HUES64 (cell line): Measurements from ENCODE around the gene SPRR2B.
"Not testable (repeated sequence)": the region's sequence is repeated elsewhere in the genome, so short reads cannot be mapped to it uniquely, and the experiment has no call there.

Experiments
- H3K27ac ChIP-seq: 2 replicates; pipeline ENCODE4 v1.7.0; 2013; ENCODE audit warnings: low read depth, low read length, inconsistent platforms
- H3K27me3 ChIP-seq: 2 replicates; pipeline ENCODE4 v1.6.1; 2013; ENCODE audit warnings: mild to moderate bottlenecking, low read length; ENCODE audit not compliant: insufficient read depth
- H3K36me3 ChIP-seq: 2 replicates; pipeline ENCODE4 v1.6.1; 2013; ENCODE audit warnings: mild to moderate bottlenecking, low read length; ENCODE audit not compliant: insufficient read depth
- H3K4me1 ChIP-seq: 2 replicates; pipeline ENCODE4 v1.6.1; 2013; ENCODE audit warnings: mild to moderate bottlenecking, low read length, moderate library complexity; ENCODE audit not compliant: insufficient read depth
- H3K4me3 ChIP-seq: 2 replicates; pipeline ENCODE4 v1.5.1; 2013; ENCODE audit warnings: mild to moderate bottlenecking, low read length, moderate library complexity
- H3K9ac ChIP-seq: 2 replicates; pipeline ENCODE4 v1.6.1; 2013; ENCODE audit warnings: mild to moderate bottlenecking, low read depth, low read length
- H3K9me3 ChIP-seq: 2 replicates; pipeline ENCODE4 v1.6.1; 2013; ENCODE audit warnings: low read depth, low read length; ENCODE audit not compliant: insufficient read depth
- WGBS: fragments of 150-250, 120-280 bp; methylation state at CpG from one replicate; pipeline ENCODE4 v1.1.7; 2013; ENCODE audit warnings: missing lambda C conversion rate; 5-methylcytosine and 5-hydroxymethylcytosine counted together

The SPRR2B gene

DNA sequence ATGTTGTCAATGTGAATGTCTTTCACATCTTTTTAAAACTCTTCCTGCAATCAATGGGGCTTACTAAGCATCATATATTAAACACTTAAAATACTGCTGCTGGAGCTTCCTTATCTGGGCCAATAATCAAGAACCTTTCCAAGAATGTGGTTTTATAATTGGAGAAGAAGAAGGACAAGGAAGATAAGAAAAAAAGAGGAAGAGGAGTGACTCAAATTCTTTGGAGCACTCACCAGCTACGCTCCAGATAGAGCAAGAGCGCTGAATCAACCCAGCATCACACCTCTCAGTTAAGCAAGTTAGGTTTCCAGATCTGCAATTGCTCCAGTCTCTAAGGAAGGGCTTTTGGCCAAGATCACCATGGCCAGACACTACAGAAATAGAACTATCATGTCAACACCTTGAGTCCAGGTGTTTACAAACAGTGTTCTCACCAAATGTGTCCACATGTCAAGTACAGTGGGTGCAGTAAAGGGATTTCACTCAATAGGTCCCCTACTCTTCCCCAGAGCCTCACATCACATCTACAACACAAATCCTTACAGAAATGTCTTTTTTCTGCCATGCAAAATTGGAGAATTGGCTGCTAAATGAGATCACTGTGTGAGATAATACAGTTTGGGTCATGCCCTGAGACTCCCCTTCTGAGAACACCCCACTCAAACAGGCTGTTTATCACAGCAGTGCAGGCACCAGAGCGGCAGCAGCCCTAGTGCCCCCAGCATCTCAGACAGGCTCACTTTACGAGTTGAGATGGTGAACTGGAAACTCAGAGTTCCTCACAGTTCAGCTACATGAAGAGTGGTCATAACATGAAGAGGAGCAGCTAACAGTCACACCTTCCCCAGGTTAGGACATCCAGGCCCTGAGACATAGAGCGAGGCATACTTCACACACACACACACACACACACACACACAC is 1.7 kb upstream of the SPRR2B start:
- Histone ChIP-seq H3K36me3 (no peaks in the 10 kb centered on the region), H3K27ac (no peak overlapping the region), H3K4me1 (no peaks in the 10 kb centered on the region), H3K9me3 (no peaks in the 10 kb centered on the region), H3K27me3 (no peaks in the 10 kb centered on the region), H3K9ac (no peak overlapping the region), H3K4me3 (no peak overlapping the region)
- 88% methylated on average over 5 of the region's 5 CpGs for WGBS

DNA sequence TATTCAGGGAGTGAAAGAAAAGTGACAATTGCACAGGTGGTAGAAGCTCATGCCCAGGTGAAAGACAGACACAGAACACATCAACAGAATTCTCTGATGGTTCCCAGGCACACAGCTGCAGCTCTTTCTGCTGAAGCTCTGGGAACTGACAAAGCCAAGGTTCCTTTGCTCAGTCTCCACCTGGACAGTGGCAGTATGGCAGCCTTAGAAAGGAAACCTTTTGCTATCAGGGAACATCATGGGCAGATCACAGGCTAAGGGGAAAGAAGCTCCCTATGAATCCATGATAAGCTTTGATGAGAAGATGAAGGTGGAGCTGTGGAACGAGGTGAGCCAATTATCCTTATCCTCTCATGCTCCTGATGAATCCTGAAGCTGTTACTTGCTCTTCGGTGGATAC is 1.2 kb downstream of the SPRR2B start:
- 58% methylated on average over 1 of the region's 2 CpGs for WGBS
- H3K4me1 ChIP-seq, result no peaks in the 10 kb centered on the region

DNA sequence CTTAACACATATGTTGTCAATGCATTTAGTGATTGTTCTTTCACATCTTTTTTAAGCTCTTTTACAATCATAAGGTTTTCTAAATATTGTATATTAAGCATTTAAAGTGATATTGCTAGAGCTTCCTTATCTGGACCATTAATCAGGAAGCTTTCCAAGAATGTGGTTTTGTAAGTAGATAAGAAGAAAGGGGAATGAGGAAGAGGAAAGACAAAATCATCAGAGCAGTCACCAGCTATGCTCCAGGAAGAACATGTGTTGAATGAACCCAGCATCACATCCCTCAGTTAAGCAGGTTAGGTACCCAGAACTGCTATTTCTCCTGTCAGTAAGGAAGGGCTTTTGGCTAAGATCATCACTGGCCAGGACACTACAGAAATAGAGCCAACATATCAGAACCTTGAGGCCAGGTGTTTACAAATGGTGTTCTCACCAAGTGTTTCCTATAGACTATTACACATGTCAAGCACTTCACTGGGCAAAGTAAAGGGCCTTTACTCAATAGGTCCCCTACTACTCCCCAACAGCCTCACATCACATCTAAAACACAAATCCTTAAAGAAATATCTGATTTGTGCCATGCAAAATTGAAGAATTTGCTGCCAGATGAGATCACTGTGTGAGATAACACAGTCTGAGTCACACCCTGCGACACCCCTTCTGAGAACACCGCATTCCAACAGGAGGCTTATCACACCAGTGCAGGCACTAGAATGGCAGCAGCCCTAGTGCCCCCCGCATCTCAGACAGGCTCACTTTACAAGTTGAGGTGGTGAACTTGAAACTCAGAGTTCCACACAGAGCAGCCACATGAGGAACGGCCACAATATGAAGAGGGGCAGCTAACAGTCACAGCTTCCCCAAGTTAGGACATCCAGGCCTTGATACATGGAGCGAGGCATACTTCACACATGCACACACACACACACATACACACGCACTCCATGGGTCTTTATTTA is 12.3 kb downstream of the SPRR2B start:
- Histone ChIP-seq H3K4me3 (no peak overlapping the region), H3K9me3 (no peaks in the 10 kb centered on the region), H3K36me3 (no peaks in the 10 kb centered on the region), H3K9ac (no peak overlapping the region), H3K27ac (no peak overlapping the region), H3K27me3 (no peaks in the 10 kb centered on the region), H3K4me1 (no peaks in the 10 kb centered on the region)
- WGBS, result 87% methylated on average over 6 of the region's 6 CpGs

More for the DNA sequence above, 1.2 kb downstream of the SPRR2B start:
- H3K27ac ChIP-seq, result no peak overlapping the region
- no peak overlapping the region for H3K4me3 ChIP-seq
- no peaks in the 10 kb centered on the region for H3K9me3 ChIP-seq
- no peak overlapping the region for H3K9ac ChIP-seq
- H3K27me3 ChIP-seq, result no peaks in the 10 kb centered on the region
- H3K36me3 ChIP-seq, result no peaks in the 10 kb centered on the region

DNA sequence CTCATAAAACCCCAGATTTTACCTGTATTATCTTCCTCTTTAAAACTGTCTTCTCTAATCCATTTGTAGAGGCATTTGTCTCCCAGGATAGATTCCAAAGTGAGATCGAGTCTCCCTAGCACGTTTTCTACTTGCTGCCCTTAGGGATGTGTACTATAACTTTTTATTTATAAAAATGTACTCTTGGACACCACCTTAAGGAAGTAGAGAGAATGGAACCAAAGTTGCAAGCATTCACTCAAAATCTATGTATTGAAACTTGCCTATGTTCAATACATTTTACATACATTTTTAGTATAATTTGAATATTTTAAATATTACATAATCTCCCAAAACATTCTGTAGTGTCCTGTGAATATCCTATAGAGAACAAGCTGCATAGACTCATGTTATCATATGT is 13.3 kb downstream of the SPRR2B start:
- H3K4me3 ChIP-seq, result no peak overlapping the region
- H3K36me3 ChIP-seq, result no peaks in the 10 kb centered on the region
- H3K4me1 ChIP-seq, result no peaks in the 10 kb centered on the region
- no peaks in the 10 kb centered on the region for H3K27me3 ChIP-seq
- no peaks in the 10 kb centered on the region for H3K9me3 ChIP-seq
- no peak overlapping the region for H3K27ac ChIP-seq
- H3K9ac ChIP-seq, result no peak overlapping the region
- 100% methylated on average over 1 of the region's 2 CpGs for WGBS

DNA sequence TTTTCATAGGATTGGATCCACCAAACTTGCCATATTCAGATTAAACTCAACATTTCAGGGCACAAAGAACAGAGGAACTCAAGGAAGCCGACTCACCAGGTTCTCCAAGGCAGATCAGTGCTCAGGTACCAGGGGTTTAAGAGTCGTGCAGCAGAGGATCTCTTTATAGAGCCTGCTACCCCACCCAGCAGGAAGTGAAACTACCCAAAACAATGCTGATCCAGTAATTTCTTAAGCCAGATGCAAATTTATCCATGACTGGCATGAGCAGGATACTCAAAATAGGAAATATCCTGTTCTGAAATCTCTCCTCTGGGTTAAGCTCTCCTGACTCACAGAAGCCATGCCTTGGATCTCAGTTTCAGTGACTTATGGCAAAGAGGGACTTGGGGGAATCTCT is 14.0 kb downstream of the SPRR2B start, which contains the start of gene SPRR2A:
Gene SPRR2A (minus strand): TSS at position 138 of the 400 bp plus-strand sequence. CDS start 777 bp downstream, outside the sequence.
- Histone ChIP-seq H3K36me3 (no peaks in the 10 kb centered on the region), H3K27me3 (no peaks in the 10 kb centered on the region), H3K4me1 (no peaks in the 10 kb centered on the region), H3K9ac (no peak within 1 kb of the TSS), H3K9me3 (no peaks in the 10 kb centered on the region), H3K27ac (no peak within 1 kb of the TSS), H3K4me3 (no peak within 1 kb of the TSS)
- 70% methylated on average over 2 of the region's 2 CpGs for WGBS

DNA sequence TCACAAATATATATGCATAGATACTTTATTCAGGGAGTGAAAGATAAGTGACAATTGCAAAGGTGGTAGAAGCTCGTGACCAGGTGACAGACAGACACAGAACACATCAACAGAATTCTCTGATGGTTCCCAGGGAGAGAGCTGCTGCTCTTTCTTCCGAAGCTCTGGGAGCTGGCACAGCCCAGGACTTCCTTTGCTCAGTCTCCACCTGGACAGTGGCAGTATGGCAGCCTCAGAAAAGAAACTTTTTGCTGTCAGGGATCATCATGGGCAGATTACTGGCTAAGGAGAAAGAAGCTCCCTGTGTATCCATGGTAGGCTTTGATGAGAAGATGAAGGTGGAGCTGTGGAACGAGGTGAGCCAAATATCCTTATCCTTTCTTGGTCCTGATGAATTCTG is 15.3 kb downstream of the SPRR2B start:
- H3K36me3 ChIP-seq, H3K9me3 ChIP-seq, H3K9ac ChIP-seq, H3K4me3 ChIP-seq, H3K4me1 ChIP-seq, H3K27ac ChIP-seq, H3K27me3 ChIP-seq: not testable (repeated sequence)
- WGBS, result 65% methylated on average over 3 of the region's 3 CpGs

DNA sequence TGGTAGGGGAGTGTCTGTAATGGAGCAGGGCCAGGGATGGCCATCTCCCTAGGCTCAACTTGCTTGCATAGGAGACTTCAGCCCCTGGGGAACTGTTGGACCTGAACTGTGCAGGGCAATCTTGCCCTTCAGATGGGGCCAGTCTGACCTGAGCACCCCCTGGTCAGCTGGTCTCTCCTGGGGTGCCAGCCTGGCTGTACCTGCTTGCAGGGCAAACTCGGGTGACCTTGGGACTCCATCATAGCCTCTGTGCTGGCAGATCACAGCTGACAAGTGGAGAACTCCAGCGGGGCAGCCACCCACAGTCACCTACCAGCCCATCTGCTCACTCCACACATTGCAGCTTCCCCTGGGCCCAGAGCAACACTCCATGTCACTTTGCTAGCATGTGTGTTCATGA is 22.2 kb downstream of the SPRR2B start:
- no peaks in the 10 kb centered on the region for H3K36me3 ChIP-seq
- H3K4me1 ChIP-seq, result no peaks in the 10 kb centered on the region
- H3K4me3 ChIP-seq, result no peak overlapping the region
- H3K27me3 ChIP-seq, result no peaks in the 10 kb centered on the region
- no peak overlapping the region for H3K9ac ChIP-seq
- no peaks in the 10 kb centered on the region for H3K9me3 ChIP-seq
- H3K27ac ChIP-seq, result no peak overlapping the region
- 88% methylated on average over 2 of the region's 2 CpGs for WGBS

DNA sequence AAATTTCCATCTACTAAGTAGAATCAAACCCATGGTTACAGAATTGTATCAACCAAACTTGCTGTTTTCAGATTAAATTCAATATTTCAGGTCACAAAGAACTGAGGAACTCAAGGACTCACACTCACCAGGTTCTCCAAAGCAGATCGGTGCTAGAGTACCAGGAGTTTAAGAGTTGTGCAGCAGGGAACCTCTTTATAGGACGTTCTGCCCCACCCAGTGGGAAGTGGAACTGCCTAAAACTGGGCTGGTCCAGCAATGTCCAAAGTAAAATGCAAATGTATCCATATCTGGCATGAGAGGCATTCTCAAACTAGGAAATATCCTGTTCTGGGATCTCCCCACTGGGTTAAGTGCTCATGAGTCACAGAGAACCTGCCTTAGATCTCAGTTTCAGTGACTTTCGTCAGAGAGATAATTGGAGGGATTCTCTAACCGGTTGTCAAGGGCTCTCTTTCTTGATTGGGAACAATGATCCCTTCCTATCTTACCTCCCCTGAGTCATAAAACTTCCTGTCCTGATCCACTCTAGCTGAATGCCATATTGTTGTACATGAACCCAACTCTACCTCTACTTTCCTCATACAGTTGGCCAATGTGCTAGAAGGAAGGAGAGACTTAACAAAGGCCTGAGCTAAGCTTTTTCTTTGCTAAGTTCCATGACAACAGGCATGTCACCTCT is 30.3 kb downstream of the SPRR2B start, which contains the start of gene SPRR2D:
Gene SPRR2D (minus strand): TSS at position 171 of the 682 bp plus-strand sequence. CDS start 774 bp downstream, outside the sequence.
- 64% methylated on average over 4 of the region's 4 CpGs for WGBS
- no peak within 1 kb of the TSS for H3K27ac ChIP-seq
- no peak within 1 kb of the TSS for H3K9ac ChIP-seq
- no peaks in the 10 kb centered on the region for H3K9me3 ChIP-seq
- no peak within 1 kb of the TSS for H3K4me3 ChIP-seq
- no peaks in the 10 kb centered on the region for H3K36me3 ChIP-seq
- no peaks in the 10 kb centered on the region for H3K4me1 ChIP-seq
- H3K27me3 ChIP-seq, result no peaks in the 10 kb centered on the region

DNA sequence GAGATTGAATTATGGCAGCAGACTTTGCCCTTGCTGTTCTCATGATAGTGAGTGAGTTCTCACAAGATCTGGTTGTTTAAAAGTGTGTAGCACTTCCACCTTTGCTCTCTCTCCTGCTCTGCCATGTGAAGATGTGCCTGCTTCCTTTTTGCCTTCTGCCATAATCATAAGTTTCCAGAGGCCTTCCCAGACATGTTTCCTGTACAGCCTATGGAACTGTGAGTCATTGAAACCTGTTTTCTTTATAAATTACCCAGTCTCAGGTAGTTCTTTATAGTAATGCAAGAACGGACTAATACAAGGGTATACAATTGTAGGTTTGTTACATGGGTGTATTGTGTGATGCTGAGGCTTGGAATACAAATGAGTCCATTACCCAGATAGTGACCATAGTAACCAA is 36.2 kb downstream of the SPRR2B start:
- Histone ChIP-seq H3K9me3 (no peaks in the 10 kb centered on the region), H3K27me3 (no peaks in the 10 kb centered on the region), H3K36me3 (no peaks in the 10 kb centered on the region), H3K4me3 (no peak overlapping the region), H3K4me1 (no peaks in the 10 kb centered on the region), H3K27ac (no peak overlapping the region), H3K9ac (no peak overlapping the region)
- WGBS, result 100% methylated on average over 1 of the region's 1 CpG

DNA sequence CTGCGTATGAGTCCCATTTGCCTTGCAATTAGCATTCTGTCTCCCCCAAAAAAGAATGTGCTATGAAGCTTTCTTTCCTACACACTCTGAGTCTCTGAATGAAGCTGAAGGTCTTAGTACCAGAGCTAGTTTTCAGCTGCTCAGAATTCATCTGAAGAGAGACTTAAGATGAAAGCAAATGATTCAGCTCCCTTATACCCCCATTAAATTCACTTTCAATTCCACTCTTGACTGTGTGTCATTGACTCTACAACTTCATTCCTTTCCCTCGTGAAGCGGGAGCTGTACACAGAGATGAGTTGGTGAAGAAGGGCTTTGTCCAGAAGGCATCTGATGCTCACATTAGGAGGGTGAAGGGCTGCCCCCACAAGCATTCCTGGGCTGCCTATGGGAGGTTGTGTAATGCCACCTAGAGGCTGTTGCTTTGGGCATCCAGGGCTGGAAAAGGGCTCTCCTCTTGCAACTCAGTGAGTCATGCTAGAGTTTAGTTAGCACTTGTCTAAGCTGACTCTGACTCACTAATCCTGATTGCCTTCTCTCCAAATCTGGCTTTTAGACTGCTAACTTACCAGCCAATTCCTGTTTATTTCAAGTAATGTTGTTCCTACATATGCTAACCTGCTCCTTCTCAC is 38.6 kb downstream of the SPRR2B start:
- Histone ChIP-seq H3K27ac (no peak overlapping the region), H3K9ac (no peak overlapping the region), H3K4me1 (no peaks in the 10 kb centered on the region), H3K27me3 (no peaks in the 10 kb centered on the region), H3K4me3 (no peak overlapping the region), H3K36me3 (no peaks in the 10 kb centered on the region), H3K9me3 (no peaks in the 10 kb centered on the region)
- WGBS, result 20% methylated on average over 2 of the region's 3 CpGs
